Fibroblast of the aortic adventitia (primary cell): Measurements from ENCODE around the gene OTOP3. TPM values are rescaled to one million over a fixed set of nuclear protein-coding genes. Genes with fewer than 3 reads are reported as not detected.

Source experiments
- DNase-seq: peaks from one replicate; pipeline ENCODE4 v3.0.0-alpha.2; 2010; ENCODE audit warnings: low read depth
- H3K4me3 ChIP-seq: 2 replicates; pipeline ENCODE4 v1.5.1; 2011; ENCODE audit warnings: low read depth, mild to moderate bottlenecking, control low read depth, low read length, moderate library complexity
- CTCF ChIP-seq: IDR thresholded peaks from 2 replicates; pipeline ENCODE4 v1.5.1; 2011; ENCODE audit warnings: mild to moderate bottlenecking, low read length, control low read depth, inconsistent platforms; ENCODE audit not compliant: insufficient read depth
- total RNA-seq: library from RNA; depleted of rRNA; stranded (reverse); fragments of >200 nt; gene quantifications from 2 replicates; pipeline ENCODE4 v1.2.3, GENCODE V29; 2012; ENCODE audit warnings: low replicate concordance

OTOP3 gene
- total RNA-seq, 1 donor, result not detected

DNA sequence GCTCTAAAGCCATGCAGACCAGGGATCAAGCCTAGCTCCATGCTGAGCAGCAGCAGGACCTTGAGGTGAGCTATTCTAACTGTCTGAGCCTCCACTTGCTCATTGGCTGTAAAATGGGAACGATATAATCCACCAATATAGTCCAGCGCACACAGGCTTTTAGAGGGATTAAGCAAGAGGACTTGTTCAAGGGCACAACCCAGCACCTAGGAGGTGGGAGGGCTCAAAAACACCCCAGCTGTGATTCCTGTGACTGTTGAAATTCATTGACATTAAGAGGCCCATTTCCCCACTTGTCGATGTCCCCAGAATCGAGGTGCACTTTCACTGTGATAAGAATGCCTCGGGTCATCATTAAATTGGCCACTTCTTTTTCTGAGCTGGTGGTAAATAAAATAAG, 16.8 kb upstream of the OTOP3 start:
- H3K4me3 ChIP-seq, result no peak overlapping the region
- TF ChIP-seq CTCF, result no peak
- DNase-seq, result no peak

GRCh38 chr17:74919440-74920305, 16.0 kb upstream of the OTOP3 start:
- H3K4me3 ChIP-seq, result no peak overlapping the region
- peak; percentile 30 for TF ChIP-seq CTCF
- DNase-seq, result peak; percentile 7

DNA sequence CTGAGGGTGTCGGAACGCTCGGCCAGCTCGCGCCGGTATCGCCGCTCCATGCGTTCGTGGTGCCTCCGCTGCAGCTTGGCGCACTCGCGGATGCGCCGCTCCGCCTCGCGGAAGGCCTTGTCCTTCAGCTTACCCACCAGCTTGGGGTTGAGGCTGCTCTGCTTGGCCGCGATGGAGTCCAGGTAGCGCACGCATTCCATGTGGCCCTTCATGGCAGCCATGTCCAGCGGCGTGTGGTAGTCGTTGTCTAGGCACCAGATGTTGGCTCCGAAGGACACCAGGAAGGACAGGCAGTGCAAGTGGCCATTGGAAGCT, 15.4 kb upstream of the OTOP3 start:
- no peak for TF ChIP-seq CTCF
- H3K4me3 ChIP-seq, result no peak overlapping the region
- no peak for DNase-seq

DNA sequence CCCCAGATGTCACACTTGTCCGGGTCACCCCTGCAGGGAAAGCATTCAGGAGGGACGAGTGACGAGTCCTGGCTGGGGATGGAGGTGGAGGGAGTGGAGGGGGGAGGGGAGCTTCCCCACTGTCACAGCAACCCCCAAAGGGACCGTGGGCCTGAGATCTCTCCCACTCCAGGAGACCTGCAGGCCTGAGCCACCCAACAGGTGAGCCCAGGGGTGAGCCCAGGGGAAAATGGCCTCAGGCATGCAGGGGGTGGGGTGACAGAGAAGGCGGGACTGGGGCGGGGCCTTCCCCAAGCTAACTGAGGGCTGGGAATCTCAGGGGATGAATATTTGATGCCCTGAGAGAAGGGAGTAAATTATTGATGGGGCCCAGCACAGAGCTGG, 15.1 kb upstream of the OTOP3 start:
- no peak overlapping the region for H3K4me3 ChIP-seq
- no peak for DNase-seq
- TF ChIP-seq CTCF, result no peak

- H3K4me3 ChIP-seq, result no peak overlapping the region
- TF ChIP-seq CTCF, result no peak
- DNase-seq, result no peak
These were observed 14.5 kb upstream of the OTOP3 start for GRCh38 chr17:74921026-74921681.

GRCh38 chr17:74921769-74922168, 13.9 kb upstream of the OTOP3 start:
- TF ChIP-seq CTCF, result no peak
- H3K4me3 ChIP-seq, result no peak overlapping the region
- no peak for DNase-seq
